Right atrium auricular region (tissue), 2 donors: ENCODE measurements around the gene PCDHGA11. TPM values are rescaled to one million over a fixed set of nuclear protein-coding genes. Genes with fewer than 3 reads are reported as not detected.
"Not testable (repeated sequence)": the region's sequence is repeated elsewhere in the genome, so short reads cannot be mapped to it uniquely, and the experiment has no call there.

Source experiments
- DNase-seq: peaks from one replicate; pipeline ENCODE4 v3.0.0-alpha.2; 2019; ENCODE audit warnings: low spot score
- H3K27ac ChIP-seq, 2 donors: fragments of 200-600 bp; sonication (generic); 1 replicate in 1 of 2; 2 replicates in 1 of 2; pipeline ENCODE4 v1.5.1; 2016 to 2019
- H3K27me3 ChIP-seq, 2 donors: fragments of 200-600 bp; sonication (generic); one replicate each; pipeline versions ENCODE4 v1.5.1 to v1.6.0; 2017 to 2019
- H3K36me3 ChIP-seq: fragments of 200-600 bp; sonication (generic); one replicate; pipeline ENCODE4 v1.5.1; 2016
- H3K4me1 ChIP-seq, 2 donors: fragments of 200-600 bp; sonication (generic); one replicate each; pipeline versions ENCODE4 v1.5.1 to v1.6.0; 2017 to 2019
- H3K4me3 ChIP-seq, 2 donors: fragments of 200-600 bp; sonication (generic); 1 replicate in 1 of 2; 2 replicates in 1 of 2; pipeline ENCODE4 v1.5.1; 2017 to 2019; ENCODE audit warnings: mild to moderate bottlenecking in 1 of 2, moderate library complexity in 1 of 2
- H3K9me3 ChIP-seq, 2 donors: fragments of 200-600 bp; sonication (generic); one replicate each; pipeline ENCODE4 v1.5.1; 2019
- CTCF ChIP-seq, 2 donors: fragments of 200-600 bp; sonication (generic); IDR thresholded peaks; one replicate each; pipeline ENCODE4 v1.5.1; 2019; ENCODE audit warnings: antibody characterized with exemption in 2 of 2
- total RNA-seq, 2 donors: library from RNA; depleted of rRNA; stranded (reverse); fragments of >200 nt; gene quantifications; one replicate each; pipeline ENCODE4 v1.1.0, GENCODE V29; 2016

The PCDHGA11 gene
- total RNA-seq, 2 donors from 2014 or later, result 3.0 to 4.5 TPM

GRCh38 chr5:141389153-141390042 is 31.5 kb upstream of the PCDHGA11 start:
- Histone ChIP-seq H3K27ac (no peak overlapping the region), H3K4me1 (no peaks in the 10 kb centered on the region), H3K27me3 (no peaks in the 10 kb centered on the region), H3K36me3 (peaks cover 7% of the 10 kb centered on the region), H3K9me3 (peaks cover 10 to 94% of the 10 kb centered on the region in 2 donors), H3K4me3 (no peak overlapping the region)
- TF ChIP-seq CTCF (IDR thresholded peaks at IDR 0.05), result no peak
- no peak for DNase-seq

- H3K4me1 ChIP-seq, result no peaks in the 10 kb centered on the region
- no peak within 1 kb of the TSS for H3K27ac ChIP-seq
- H3K9me3 ChIP-seq, result peaks cover 10 to 88% of the 10 kb centered on the region in 2 donors
- DNase-seq, result no peak
- H3K4me3 ChIP-seq, result no peak within 1 kb of the TSS
- no peak for TF ChIP-seq CTCF (IDR thresholded peaks at IDR 0.05)
- peaks cover 3% of the 10 kb centered on the region for H3K36me3 ChIP-seq
- H3K27me3 ChIP-seq, result no peaks in the 10 kb centered on the region
These were observed 28.2 kb upstream of the PCDHGA11 start, which contains the start of gene PCDHGA8 for GRCh38 chr5:141392429-141393198. Gene PCDHGA8, plus strand, starts transcription at chr5:141392633. Its CDS starts 181 bp downstream, at chr5:141392814.

GRCh38 chr5:141393267-141393666 is 27.6 kb upstream of the PCDHGA11 start:
- no peaks in the 10 kb centered on the region for H3K27me3 ChIP-seq
- no peaks in the 10 kb centered on the region for H3K4me1 ChIP-seq
- TF ChIP-seq CTCF (IDR thresholded peaks at IDR 0.05), result no peak
- no peak for DNase-seq
- H3K36me3 ChIP-seq, result peaks cover 3% of the 10 kb centered on the region
- H3K9me3 ChIP-seq, result peaks cover 10 to 86% of the 10 kb centered on the region in 2 donors
- no peak overlapping the region for H3K4me3 ChIP-seq
- no peak overlapping the region for H3K27ac ChIP-seq

- H3K27ac ChIP-seq, H3K4me3 ChIP-seq, H3K36me3 ChIP-seq, DNase-seq, H3K4me1 ChIP-seq, H3K27me3 ChIP-seq: not testable (repeated sequence)
- H3K9me3 ChIP-seq, result peaks cover 6 to 85% of the 10 kb centered on the region in 2 donors
These were observed 26.3 kb upstream of the PCDHGA11 start for GRCh38 chr5:141394401-141395187.

- H3K36me3 ChIP-seq, DNase-seq, H3K27me3 ChIP-seq, H3K27ac ChIP-seq: not testable (repeated sequence)
- Histone ChIP-seq H3K4me3 (peak within 1 kb of the TSS; percentile 23 to 42), H3K4me1 (peaks cover 0 to 11% of the 10 kb centered on the region in 2 donors), H3K9me3 (peaks cover 20 to 84% of the 10 kb centered on the region in 2 donors)
- peak; percentile 32 to 76 for TF ChIP-seq CTCF (IDR thresholded peaks at IDR 0.05)
These were observed 22.9 kb upstream of the PCDHGA11 start, which contains the start of gene PCDHGB5 for GRCh38 chr5:141397756-141398551. Gene PCDHGB5, plus strand, starts transcription at chr5:141397947. Its CDS starts 181 bp downstream, at chr5:141398128.
